Measurements from ENCODE around the gene KIAA1586.
A peak's percentile ranks its signal among the peaks of the same experiment; 100 is the strongest.
"Not testable (repeated sequence)": the region's sequence is repeated elsewhere in the genome, so short reads cannot be mapped to it uniquely, and the experiment has no call there.

KIAA1586 gene

DNA sequence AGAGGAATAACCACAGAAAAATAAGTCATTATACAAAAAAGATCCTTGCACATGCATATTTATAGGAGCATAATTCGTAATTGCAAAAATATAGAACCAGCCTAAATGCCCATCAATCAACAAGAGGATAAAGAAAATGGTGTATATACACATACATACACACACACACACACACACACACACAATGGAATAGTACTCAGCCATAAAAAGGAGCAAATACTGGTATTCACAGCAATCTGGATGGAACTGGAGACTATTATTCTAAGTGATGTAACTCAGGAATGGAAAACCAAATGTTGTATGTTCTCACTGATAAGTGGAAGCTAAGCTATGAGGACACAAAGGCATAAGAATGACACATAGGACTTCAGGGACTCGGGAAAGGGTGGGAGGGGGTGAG, 1.9 kb upstream of the KIAA1586 start:
- no peak for DNase-seq (ENCODE audit: low spot score)

GRCh38 chr6:57047257-57047585, 728 bp downstream of the KIAA1586 start:
- DNase-seq (ENCODE audit: low spot score), result not testable (repeated sequence)

DNA sequence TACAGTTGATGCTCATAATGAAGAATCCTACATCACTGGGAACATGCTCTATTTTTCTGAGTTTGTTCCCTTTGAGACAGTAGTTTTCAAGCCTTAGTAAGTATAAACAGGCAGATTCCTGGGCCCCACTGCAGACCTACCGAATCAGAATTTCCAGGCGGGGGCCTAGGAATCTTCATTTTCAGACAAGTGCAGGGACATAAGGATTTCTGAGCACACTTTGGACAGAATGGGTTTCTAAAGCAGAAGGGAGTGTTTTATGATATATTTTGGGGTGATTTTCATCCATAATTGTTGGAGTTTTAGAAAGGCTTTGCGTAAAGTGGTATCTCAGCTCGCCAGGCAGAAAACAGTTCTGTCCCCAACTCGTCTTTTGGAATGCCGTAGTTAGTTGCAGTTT, 1.4 kb downstream of the KIAA1586 start:
- not testable (repeated sequence) for DNase-seq (ENCODE audit: low spot score)

DNA sequence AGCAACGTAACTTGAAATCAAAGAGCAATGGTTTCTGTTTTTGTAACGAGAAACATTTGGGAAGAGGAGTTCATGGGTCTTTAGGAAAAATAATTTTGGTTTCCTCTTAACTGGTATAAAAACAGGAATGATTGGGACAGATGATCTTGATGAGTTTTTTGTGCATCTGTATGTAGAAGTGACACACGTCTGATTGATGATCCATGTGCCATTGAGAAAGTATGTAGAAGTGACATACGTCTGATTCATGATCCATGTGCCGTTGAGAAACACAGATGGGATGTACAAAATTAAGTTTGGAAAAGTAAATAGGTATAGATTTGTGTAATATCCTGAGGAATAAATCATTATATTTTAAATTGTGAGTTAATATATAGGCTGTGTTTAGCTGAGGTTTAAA, 2.1 kb downstream of the KIAA1586 start:
- no peak for DNase-seq (ENCODE audit: low spot score)

GRCh38 chr6:57063847-57064246, 17.4 kb downstream of the KIAA1586 start:
- DNase-seq (ENCODE audit: low spot score), result no peak

DNA sequence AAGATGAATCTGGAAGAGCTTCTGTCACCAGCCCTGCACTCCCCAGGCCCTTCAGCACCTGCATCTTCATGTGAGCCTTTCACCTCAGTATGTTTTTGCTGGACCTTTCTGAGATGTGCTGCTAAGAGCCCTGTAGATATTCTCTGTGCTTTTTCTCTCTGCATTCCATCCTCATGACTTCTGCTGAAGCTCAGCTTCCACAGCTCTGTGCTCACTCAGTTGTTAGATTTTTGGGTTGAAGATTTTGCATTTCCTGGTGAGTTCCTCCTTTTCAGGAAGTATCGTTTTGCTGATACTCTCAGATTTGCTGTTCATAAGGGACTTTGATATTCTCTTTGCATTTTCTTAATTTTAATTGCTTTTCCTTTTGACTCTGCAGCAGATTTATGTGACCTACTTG, 18.3 kb downstream of the KIAA1586 start:
- no peak for DNase-seq (ENCODE audit: low spot score)

DNA sequence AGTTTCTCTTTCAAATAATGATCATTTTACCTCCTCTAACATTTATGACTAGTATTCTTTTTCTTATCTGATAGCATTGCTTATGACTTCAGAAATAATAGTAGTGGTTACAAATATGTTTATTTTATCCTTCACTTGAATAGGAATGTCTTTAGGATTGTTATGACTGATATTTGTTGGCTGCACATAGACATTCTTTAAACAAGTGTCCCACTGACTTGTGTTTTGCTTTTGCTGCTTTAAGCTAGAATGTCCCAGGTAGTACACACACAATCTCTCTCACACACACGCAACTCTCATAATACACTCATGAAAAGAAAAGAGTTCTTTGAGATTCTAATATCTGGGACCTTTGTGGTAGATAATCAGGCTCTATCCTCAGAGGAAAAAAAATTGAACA, 21.6 kb downstream of the KIAA1586 start:
- no peak for DNase-seq (ENCODE audit: low spot score)

GRCh38 chr6:57069228-57069627, 22.7 kb downstream of the KIAA1586 start:
- DNase-seq (ENCODE audit: low spot score), result no peak

DNA sequence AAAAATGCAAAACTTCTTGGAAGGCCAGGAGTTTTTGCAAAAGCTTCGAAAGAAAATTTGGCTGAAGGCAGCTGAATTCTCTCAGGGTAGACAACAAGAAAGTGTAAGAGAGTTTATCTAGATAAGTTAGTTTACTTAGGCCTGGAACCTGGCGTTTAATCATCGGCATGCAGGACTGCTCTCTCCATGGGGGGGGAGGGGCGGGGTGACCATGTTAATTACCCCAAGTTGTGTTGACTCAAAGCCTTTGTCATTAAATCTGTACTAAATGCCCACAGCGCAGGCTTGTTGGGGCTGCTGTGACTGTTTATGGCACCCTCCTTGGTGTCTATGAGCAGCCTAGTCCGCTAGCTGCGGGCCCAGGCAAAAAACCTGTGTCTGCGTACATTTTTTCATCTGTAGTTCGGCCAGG, 23.4 kb downstream of the KIAA1586 start:
- DNase-seq (ENCODE audit: low spot score), result no peak

DNA sequence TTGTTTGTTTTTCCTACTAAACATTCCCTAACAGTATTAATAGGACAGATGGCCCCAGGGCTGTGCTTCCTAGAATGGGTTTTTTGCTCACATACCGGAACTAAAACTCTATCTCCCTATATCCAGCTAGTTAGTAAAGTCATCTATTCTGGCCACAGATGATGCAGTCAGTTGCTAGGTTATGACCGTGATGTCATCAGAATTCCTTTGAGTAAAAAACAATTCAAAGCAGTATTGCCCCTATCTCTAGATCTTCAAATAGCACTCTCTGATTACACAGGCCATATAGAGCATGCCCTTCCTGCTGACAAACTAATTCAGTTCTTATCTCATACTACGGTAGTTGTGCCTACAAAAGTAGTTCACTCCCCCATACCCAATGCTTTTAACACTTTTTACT, 25.6 kb downstream of the KIAA1586 start:
- DNase-seq (ENCODE audit: low spot score), result no peak

DNA sequence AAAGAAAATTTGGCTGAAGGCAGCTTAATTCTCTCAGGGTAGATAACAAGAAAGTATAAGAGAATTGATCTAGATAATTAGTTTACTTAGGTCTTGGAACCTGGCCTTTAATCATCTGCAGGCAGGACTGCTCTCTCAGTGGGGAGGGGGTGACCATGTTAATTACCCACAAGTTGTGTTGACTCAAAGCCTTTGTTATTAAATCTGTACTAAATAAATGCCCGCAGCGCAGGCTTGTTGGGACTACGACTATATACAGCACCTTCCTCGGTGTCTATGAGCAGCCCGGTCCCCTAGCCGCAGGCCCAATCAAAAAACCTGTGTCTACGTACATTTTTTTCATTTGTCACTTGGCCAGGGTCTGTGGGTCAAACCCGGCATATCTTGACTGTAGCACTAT, 27.9 kb downstream of the KIAA1586 start:
- no peak for DNase-seq (ENCODE audit: low spot score)

GRCh38 chr6:57075092-57075491, 28.6 kb downstream of the KIAA1586 start:
- no peak for DNase-seq (ENCODE audit: low spot score)

GRCh38 chr6:57078531-57079207, 32.2 kb downstream of the KIAA1586 start:
- no peak for DNase-seq (ENCODE audit: low spot score)

DNA sequence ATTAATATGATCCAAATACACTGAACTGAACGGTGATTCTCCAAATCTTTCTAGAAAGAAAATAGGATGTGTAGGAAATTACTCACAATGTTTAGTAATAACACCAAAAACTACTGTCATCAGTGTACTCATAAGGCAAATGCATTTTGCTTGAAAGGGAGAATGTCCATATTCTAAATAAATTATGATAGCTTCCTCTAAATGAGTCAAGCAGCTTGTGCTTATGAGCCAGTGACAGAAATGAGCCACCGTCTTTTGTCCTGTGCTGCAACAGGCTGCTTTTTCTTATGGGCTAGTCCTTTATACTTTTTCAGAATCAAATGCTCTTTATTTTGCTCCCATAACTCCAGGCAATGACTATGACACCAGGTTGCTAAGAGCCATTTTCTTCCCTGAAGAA, 39.0 kb downstream of the KIAA1586 start:
- peak; percentile 14 for DNase-seq (ENCODE audit: low spot score)

DNA sequence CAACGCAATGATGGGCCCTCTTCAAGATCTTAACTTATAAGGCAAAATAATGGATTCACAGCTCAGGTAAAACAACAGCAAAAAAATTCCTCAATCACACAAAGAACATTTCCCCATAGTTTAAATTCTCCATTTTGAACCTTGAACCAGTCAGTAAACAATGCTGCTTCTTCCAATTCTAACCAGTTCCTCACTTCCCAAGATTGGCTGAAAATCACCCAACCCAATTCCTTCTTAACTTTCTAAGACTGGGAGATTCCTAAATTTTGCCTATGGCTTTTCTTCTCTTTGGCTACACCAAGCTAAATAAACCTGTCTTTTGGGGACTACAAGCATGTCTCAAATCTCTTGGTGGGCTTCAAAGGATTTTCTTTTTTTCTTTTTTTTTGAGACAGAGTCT, 40.4 kb downstream of the KIAA1586 start:
- no peak for DNase-seq (ENCODE audit: low spot score)

GRCh38 chr6:57087916-57088315, 41.4 kb downstream of the KIAA1586 start:
- DNase-seq (ENCODE audit: low spot score), result no peak

- DNase-seq (ENCODE audit: low spot score), result no peak
Measured at GRCh38 chr6:57089265-57089664, 42.8 kb downstream of the KIAA1586 start.

DNA sequence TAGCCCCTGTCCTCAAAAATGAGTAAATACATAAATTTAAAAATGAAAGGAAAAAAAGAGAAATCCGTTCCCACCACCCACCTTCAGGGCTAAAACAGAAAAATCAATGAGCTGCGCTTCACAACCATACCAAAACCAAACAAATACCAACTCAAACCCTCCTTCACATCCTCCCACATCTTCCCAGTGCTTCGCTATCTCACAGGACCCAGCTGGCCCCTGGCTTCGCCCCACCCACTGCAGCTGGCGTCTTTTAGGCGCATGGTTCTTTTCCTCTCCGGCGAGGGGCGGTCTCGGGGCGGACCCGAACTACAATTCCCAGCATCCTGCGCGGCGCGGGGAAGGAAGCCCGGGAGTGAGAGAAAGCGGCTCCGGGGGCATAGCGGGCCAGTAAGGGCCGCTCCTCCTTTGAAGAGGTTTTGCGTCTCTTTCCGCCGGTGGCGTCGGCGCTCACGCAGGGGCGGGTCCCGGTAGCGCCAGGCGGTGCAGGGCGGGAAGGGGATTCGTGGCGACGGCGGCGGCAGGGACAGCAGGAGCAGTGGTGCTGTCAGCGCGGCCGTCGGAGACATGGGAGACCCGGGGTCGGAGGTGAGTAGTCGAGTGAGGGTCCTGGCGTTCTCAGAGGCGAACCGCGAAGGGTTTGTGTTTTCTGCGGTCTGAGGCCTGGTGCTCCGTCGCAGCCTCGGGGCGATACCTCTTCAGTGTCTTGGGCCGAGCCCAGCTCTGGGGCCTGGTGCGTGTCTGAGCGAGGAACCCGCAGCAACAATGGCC, 43.4 kb downstream of the KIAA1586 start, which contains the start of gene ZNF451:
Gene ZNF451, plus strand, starts transcription at position 502 of the 771 bp plus-strand sequence. Its CDS starts 66 bp downstream, at position 568.
- DNase-seq (ENCODE audit: low spot score), result peak; percentile 98

GRCh38 chr6:57090458-57091067, 44.1 kb downstream of the KIAA1586 start:
- not testable (repeated sequence) for DNase-seq (ENCODE audit: low spot score)

DNA sequence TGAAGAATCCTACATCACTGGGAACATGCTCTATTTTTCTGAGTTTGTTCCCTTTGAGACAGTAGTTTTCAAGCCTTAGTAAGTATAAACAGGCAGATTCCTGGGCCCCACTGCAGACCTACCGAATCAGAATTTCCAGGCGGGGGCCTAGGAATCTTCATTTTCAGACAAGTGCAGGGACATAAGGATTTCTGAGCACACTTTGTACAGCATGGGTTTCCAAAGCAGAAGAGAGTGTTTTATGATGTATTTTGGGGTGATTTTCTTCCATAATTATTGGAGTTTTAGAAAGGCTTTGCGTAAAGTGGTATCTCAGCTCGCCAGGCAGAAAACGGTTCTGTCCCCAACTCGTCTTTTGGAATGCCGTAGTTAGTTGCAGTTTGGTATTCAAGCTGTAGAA, 44.9 kb downstream of the KIAA1586 start:
- DNase-seq (ENCODE audit: low spot score), result not testable (repeated sequence)

GRCh38 chr6:57094689-57095088, 48.2 kb downstream of the KIAA1586 start:
- no peak for DNase-seq (ENCODE audit: low spot score)

- no peak for DNase-seq (ENCODE audit: low spot score)
Measured at GRCh38 chr6:57097596-57097995, 51.1 kb downstream of the KIAA1586 start.

DNA sequence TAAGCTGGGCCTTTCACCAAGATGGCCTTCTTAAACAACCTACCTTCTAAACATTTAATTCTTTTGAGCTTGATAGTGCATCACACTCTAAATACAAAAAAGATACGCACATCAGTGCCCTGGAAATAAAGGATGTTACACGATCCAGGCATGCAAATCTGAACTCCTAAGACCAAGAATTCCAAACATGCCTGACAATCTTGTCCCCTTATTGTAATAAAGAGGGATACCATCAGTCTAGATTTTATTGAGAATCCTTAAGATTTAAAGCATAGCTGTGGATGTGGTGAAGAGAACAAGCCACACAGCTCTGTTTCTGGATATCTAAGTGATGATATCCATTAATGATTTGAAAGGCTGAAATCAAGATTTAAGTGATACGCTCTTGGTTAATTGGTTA, 56.5 kb downstream of the KIAA1586 start:
- no peak for DNase-seq (ENCODE audit: low spot score)

Data from activated CD4-positive, alpha-beta T cell treated with anti-CD3 and anti-CD28 coated beads, Interleukin-2, Interleukin-4, amounts not matched to agents 100 ng/mL and 50 ng/mL, durations not matched to agents 16 hours and 8 hours (primary cell).